ENCODE results near the gene BMP8B. TPM values are rescaled to one million over a fixed set of nuclear protein-coding genes. Genes with fewer than 3 reads are reported as not detected.
"Not testable (repeated sequence)": the region's sequence is repeated elsewhere in the genome, so short reads cannot be mapped to it uniquely, and the experiment has no call there.

The BMP8B gene
- total RNA-seq, 1 donor, result not detected

- H3K4me3 ChIP-seq (ENCODE audit: low read depth, low read length), result no peak overlapping the region
- DNase-seq (ENCODE audit: low read depth), result no peak
- TF ChIP-seq CTCF (IDR thresholded peaks at IDR 0.05; ENCODE audit: insufficient read depth, low read length), result no peak
These were observed 20.3 kb upstream of the BMP8B start for GRCh38 chr1:39808784-39809517.

GRCh38 chr1:39805385-39805784 lies 16.7 kb upstream of the BMP8B start:
- TF ChIP-seq CTCF (IDR thresholded peaks at IDR 0.05; ENCODE audit: insufficient read depth, low read length), result no peak
- H3K4me3 ChIP-seq (ENCODE audit: low read depth, low read length), result no peak overlapping the region
- DNase-seq (ENCODE audit: low read depth), result no peak

GRCh38 chr1:39802496-39803260 lies 14.0 kb upstream of the BMP8B start:
- TF ChIP-seq CTCF (IDR thresholded peaks at IDR 0.05; ENCODE audit: insufficient read depth, low read length), result no peak
- no peak overlapping the region for H3K4me3 ChIP-seq (ENCODE audit: low read depth, low read length)
- DNase-seq (ENCODE audit: low read depth), result no peak

GRCh38 chr1:39800471-39800835 lies 11.8 kb upstream of the BMP8B start:
- H3K4me3 ChIP-seq (ENCODE audit: low read depth, low read length), result no peak overlapping the region
- no peak for DNase-seq (ENCODE audit: low read depth)
- no peak for TF ChIP-seq CTCF (IDR thresholded peaks at IDR 0.05; ENCODE audit: insufficient read depth, low read length)

- H3K4me3 ChIP-seq (ENCODE audit: low read depth, low read length), result no peak overlapping the region
- peak; percentile 43 for DNase-seq (ENCODE audit: low read depth)
- peak; percentile 78 for TF ChIP-seq CTCF (IDR thresholded peaks at IDR 0.05; ENCODE audit: insufficient read depth, low read length)
These were observed 11.3 kb upstream of the BMP8B start for GRCh38 chr1:39799770-39800470.

- DNase-seq (ENCODE audit: low read depth), result peak; percentile 6
These were observed 10.4 kb upstream of the BMP8B start for GRCh38 chr1:39798859-39799769.

More at GRCh38 chr1:39798859-39799769, 10.4 kb upstream of the BMP8B start:
- H3K4me3 ChIP-seq (ENCODE audit: low read depth, low read length), result not testable (repeated sequence)

Measured in fibroblast of the aortic adventitia (primary cell).